ENCODE data around the gene IRF8.
"Not testable (repeated sequence)": the region's sequence is repeated elsewhere in the genome, so short reads cannot be mapped to it uniquely, and the experiment has no call there.

IRF8 gene

DNA sequence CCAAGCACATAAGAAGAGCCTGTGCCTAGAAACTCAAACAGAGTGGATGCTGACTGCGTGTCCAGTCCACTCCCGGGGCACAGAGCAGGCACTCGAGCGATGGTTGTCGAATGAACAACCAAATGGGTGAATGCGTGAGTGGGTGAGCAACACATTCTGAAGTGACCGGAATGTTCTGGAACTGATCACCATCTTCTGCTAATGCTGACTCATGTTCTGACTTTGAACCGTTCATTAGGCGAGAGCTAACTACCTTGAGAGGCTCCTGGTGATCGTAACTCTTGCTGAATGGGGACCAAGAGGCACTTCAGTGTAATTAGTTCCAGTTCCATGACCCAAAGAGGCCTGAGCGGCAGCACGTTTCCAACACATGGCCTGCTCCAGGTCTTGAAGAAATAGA lies 37.9 kb downstream of the IRF8 start:
- in situ Hi-C loops (cut with HindIII; ENCODE audit: low pct_unique_long_range_greater_than_20kb, low sequenced_read_pairs), result no loop called here
- DNase-seq (ENCODE audit: low read depth in 1 of 2, low spot score in 1 of 2), result peak in 1 of 2 experiments; percentile 18
- TF ChIP-seq JUND (IDR thresholded peaks at IDR 0.05; ENCODE audit: low read depth), result no peak

DNA sequence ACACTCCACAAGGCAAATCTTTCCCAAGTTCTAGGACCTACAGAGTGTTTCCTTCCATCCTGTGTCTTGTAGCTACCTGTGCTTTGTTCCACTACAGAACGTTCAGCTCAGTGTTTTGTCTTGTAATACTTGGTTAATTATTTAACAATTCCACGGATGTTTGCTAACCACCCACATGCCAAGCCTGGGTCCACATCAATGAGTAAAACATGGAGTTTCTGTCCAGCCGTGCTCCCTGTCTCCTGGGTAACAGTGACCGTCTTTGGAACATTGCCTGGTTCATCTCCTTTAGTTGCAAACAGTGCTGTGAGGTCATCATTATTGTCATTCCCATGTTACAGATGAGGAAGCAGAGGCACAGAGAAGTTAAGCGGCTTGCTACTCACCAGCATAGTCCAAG lies 41.3 kb downstream of the IRF8 start:
- DNase-seq (ENCODE audit: low read depth in 1 of 2, low spot score in 1 of 2), result no peak
- in situ Hi-C loops (cut with HindIII; ENCODE audit: low pct_unique_long_range_greater_than_20kb, low sequenced_read_pairs), result no loop called here
- TF ChIP-seq JUND (IDR thresholded peaks at IDR 0.05; ENCODE audit: low read depth), result no peak

DNA sequence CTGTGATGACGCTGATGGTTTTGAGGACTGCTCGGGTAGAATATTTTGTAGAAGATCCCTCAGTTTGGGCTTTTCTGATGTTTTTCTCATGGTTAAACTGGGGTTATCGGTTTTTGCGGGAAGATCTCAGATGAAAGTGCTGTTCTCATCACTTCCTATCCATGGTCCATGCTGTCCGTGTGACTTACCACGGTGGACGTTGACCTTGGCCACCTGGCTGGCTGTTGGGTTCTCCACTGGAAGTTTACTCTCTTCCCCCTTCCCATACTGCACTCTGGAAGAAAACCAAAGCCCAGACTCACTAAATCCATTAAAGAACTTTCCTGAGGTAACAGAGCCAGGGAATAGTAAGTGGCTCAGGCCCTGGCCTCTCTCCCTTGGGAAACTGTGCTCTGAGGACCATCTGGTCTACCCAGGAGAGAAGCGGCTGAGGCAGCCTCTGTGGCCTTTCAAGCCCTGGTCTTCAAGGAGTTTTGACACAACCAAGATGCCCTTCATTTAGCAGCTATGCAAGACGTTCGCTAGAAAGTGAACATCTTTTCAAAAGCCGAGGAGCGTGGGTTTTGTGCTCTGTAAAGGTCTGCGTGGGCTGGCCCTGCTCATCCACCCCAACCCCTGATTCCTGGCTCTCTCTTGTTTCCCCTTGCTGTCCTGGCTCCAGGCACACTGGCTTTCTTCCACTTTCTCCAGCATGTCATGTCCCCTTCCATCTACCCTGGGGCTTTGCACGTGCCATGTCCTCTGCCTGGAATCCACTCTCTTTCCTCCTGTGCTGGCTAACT lies 43.1 kb downstream of the IRF8 start:
- no peak for TF ChIP-seq JUND (IDR thresholded peaks at IDR 0.05; ENCODE audit: low read depth)
- in situ Hi-C loops (cut with HindIII; ENCODE audit: low pct_unique_long_range_greater_than_20kb, low sequenced_read_pairs), result no loop called here
- no peak for DNase-seq (ENCODE audit: low read depth in 1 of 2, low spot score in 1 of 2)

DNA sequence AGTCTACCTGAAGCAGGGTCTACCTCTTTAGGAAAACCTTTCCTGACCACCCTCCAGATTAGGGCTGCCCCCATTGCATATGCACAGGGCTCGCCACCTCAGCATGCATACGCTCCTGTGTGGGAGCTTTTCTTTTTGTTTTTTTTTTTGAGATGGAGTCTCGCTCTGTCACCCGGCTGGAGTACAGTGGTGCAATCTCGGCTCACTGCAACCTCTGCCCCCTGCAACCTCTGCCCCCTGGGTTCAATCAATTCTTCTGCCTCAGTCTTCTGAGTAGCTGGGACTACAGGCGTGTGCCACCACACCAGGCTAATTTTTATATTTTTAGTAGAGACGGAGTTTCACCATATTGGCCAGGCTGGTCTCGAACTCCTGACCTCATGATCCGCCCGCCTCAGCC lies 43.7 kb downstream of the IRF8 start:
- in situ Hi-C loops (cut with HindIII; ENCODE audit: low pct_unique_long_range_greater_than_20kb, low sequenced_read_pairs); DNase-seq (ENCODE audit: low read depth in 1 of 2, low spot score in 1 of 2): not testable (repeated sequence)

DNA sequence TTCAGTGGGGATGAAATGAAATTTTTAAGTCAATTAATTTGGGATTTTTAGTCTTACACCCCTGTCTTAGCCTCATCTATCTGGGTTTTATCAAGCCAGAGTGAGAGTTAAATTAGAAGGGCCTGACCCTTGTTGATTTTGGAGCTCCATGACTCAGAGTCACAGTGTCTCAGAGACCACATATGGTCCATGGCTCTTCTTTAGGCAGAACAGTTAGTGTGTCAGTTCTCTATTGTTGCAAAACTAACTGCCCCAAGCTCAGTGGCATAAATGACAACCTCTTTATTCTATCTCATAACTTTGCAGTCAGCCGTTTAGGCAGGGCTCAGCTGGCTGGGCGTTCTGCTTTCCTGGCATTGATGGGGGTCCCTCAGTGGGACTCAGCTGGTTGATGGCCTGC lies 44.7 kb downstream of the IRF8 start:
- in situ Hi-C loops (cut with HindIII; ENCODE audit: low pct_unique_long_range_greater_than_20kb, low sequenced_read_pairs), result no loop called here
- no peak for DNase-seq (ENCODE audit: low read depth in 1 of 2, low spot score in 1 of 2)
- no peak for TF ChIP-seq JUND (IDR thresholded peaks at IDR 0.05; ENCODE audit: low read depth)

DNA sequence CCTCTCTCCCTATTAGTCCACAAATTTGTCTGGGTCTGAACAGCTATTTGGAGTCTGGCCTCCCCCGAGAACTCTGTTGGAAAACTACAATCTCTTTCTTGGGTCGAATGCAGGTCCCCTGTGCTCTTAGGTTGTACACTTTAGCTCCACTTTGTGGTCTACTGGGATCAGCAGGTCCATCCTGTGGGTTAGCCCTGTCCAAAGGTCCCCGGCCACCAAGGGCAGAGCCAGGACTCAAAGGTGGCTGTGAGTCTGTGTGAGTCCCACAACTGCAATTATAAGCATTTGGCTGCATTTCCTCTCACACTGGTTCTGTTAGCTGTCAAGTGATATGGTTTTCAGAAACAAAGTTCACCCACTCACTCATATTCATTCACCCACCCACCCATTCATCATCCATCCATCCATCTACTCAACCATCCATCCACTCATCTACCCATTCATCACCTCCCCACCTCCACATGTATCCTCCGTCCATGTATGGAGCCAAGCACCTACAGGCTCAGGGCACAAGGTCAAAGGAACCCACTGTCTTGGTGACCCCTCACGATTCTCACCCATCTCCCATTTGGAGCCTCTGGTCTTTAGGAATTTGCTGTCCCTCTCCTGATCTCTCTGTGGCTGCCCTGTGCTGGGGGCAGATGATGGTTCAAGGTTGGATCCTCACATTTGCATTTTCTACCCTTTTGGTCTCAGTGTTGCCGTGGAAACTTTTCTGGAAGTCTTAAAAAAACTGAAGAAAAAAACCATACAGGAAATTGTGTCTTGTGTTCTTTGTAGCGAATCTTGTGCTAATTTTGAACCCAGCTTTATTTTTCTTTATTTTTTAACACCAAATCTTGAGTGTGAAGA lies 45.8 kb downstream of the IRF8 start:
- in situ Hi-C loops (cut with HindIII; ENCODE audit: low pct_unique_long_range_greater_than_20kb, low sequenced_read_pairs), result no loop called here
- no peak for TF ChIP-seq JUND (IDR thresholded peaks at IDR 0.05; ENCODE audit: low read depth)
- DNase-seq (ENCODE audit: low read depth in 1 of 2, low spot score in 1 of 2), result no peak

DNA sequence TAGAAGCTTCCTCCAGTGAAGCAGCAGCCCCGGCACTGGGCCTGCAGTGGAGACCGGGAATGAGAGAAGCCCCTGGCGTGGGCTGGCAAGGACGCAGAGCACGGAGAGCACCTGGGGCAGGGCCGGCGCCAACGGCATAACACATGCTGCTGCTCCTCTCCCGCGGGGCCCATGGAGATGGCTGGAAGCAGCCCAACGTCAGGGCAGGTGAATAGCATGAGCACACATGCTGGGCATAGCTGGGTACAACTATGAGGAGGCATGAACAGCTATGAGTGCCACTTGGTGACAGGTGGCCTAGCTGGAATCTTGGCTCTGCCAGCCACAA lies 46.4 kb downstream of the IRF8 start:
- DNase-seq (ENCODE audit: low read depth in 1 of 2, low spot score in 1 of 2), result no peak
- in situ Hi-C loops (cut with HindIII; ENCODE audit: low pct_unique_long_range_greater_than_20kb, low sequenced_read_pairs), result no loop called here
- TF ChIP-seq JUND (IDR thresholded peaks at IDR 0.05; ENCODE audit: low read depth), result no peak

DNA sequence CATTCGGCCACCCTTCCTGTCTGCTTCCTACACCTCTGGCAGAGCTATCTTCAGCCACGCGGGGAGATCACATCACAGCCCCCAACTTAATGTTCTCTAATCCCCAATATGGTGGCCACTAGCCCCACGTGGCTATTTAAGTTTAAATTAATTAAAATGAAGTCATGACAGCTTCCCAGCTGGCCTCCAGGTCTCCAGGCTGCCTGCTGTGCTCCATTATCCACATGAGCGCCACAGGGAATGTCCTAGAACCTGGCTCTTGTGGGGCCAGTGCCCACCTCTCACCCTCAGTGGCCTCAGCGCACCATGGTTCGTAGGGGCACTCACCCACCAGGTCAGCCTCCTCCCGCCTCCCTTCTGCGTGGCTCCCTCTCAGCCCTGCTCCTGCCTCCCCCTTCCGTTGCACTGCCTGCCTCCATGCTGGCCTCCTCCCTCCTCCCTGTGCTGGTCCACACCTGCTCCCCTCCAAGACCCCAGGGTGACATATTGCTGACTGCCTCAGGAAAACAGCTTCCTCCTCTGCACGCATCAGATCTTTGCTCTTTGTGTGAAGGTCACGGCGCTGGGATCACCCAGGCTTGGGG lies 47.7 kb downstream of the IRF8 start:
- no peak for DNase-seq (ENCODE audit: low read depth in 1 of 2, low spot score in 1 of 2)
- TF ChIP-seq JUND (IDR thresholded peaks at IDR 0.05; ENCODE audit: low read depth), result no peak
- in situ Hi-C loops (cut with HindIII; ENCODE audit: low pct_unique_long_range_greater_than_20kb, low sequenced_read_pairs), result no loop called here

DNA sequence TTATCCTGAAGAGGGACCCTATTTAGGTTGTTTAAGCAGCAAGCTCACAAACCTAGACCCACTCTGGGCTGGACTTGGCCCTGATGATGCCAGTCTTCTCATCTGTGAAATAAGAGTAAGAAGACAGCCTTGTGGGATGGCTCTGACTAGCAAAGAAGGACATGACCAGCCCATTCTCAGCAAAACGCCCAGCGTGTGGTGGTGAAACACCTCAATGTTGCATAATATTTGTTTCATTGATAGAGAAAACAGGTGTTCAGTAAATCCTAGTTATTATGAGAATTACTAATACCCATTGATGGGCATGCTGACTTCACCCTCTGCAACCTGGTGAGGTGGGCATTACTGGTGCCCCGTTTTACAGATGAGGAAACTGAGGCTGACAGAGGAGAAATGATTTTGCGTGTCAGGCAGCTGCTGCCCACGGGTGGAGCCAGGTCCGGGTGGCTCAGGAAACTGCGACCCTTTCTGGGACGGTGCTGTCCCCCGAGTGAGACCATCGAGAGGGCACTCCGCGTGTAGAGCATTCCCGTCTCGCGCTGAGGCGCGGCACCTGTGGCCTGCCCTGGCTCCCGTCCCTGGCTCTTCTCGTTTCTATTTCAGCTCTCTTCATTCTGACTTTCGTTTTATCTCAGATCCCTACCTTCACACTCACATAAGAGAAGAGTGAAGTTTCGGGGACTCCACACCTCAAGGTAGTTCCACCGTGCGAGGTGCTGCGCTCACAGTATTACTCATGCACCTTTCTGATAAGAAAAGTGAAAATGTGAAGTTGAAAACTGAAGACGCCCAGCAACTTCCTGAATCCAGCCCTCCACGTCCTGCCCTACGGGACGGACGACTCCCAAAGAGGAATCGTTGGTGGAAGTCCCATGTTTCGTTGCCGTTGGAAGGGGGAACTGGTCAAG lies 48.5 kb downstream of the IRF8 start:
- in situ Hi-C loops (cut with HindIII; ENCODE audit: low pct_unique_long_range_greater_than_20kb, low sequenced_read_pairs), result no loop called here
- DNase-seq (ENCODE audit: low read depth in 1 of 2, low spot score in 1 of 2), result peak in 1 of 2 experiments; percentile 57
- TF ChIP-seq JUND (IDR thresholded peaks at IDR 0.05; ENCODE audit: low read depth), result no peak

DNA sequence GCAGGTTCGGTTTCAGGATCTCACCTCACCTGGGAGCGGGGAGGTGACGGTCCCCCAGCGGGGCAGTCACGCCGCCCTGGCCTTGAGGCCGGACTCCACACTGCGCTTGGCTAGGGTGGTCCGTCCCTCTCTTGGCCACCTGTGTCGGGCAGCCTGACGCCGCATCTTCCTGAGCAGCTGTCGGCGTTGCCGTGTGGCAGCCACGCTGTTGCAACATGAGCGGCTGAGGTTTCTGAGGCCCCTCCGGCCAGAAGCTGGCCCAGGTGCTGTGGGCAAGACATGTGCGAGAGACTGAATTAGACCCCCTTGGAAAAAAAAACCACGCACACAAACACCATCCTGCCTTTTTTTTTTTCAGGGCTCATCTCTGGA lies 49.2 kb downstream of the IRF8 start:
- in situ Hi-C loops (cut with HindIII; ENCODE audit: low pct_unique_long_range_greater_than_20kb, low sequenced_read_pairs), result no loop called here
- DNase-seq (ENCODE audit: low read depth in 1 of 2, low spot score in 1 of 2), result no peak
- no peak for TF ChIP-seq JUND (IDR thresholded peaks at IDR 0.05; ENCODE audit: low read depth)

DNA sequence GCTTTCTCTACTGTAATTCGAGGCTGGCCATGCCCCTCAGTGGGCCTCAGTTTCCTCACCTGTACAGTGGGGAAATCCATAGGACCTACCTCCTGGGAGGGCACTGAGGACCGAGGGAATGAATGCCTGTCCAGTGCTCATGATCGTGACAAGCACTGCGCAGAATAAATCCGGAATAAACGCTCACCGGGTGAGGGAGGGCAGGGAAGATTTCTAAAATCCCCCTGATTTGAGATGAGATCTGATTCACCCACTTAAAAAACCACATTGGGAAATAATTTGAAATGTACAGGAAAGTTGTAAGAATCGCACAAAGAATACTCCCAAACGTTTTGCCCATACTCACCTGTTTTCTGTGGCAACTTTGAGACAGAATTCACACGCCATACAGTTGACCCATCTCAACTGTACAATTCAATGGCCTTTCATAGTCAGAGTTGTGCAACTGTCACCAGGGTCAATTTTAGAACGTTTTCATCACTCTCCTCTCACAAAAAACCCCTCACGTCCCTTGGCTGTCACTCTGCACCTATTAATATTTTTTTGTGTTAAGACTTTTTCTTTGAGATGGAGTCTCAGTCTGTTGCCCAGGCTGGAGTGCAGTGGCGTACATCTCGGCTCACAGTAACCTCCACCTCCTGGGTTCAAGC lies 49.8 kb downstream of the IRF8 start:
- in situ Hi-C loops (cut with HindIII; ENCODE audit: low pct_unique_long_range_greater_than_20kb, low sequenced_read_pairs), result no loop called here
- no peak for DNase-seq (ENCODE audit: low read depth in 1 of 2, low spot score in 1 of 2)
- no peak for TF ChIP-seq JUND (IDR thresholded peaks at IDR 0.05; ENCODE audit: low read depth)
